K562 (cell line): Measurements from ENCODE around the gene SHLD1. TPM values are rescaled to one million over a fixed set of nuclear protein-coding genes. Genes with fewer than 3 reads are reported as not detected.

Source experiments
- ATAC-seq: fragments of 200-7000 bp; cut with Tn5 transposase; 3 replicates; pipeline ENCODE4 v1.9.1; 2020; ENCODE audit warnings: moderate library complexity
- BruUV-seq: library from RNA; stranded (reverse); fragments of 400-500 nt; replicated peaks from 2 replicates; lab custom pipeline; 2021; lab: Mats Ljungman, UMichigan
- CTCF ChIA-PET: fragments of 300-600 bp; formaldehyde crosslinking; extraction: SDS; loops from one replicate; lab custom pipeline; 2021; ENCODE audit warnings: low intra/inter-chr PET ratio; lab: Yijun Ruan, JAX
- POLR2A ChIA-PET: fragments of 300-600, 350-650 bp; sonication (Branson Sonifier 250); formaldehyde crosslinking; extraction: SDS; loops from one replicate; lab custom pipeline; 2021; ENCODE audit warnings: antibody characterized with exemption, inconsistent platforms; lab: Yijun Ruan, JAX
- DNase-seq, 4 experiments: peaks; one replicate each; pipeline versions ENCODE4 v3.0.0 to v3.0.0-alpha.2; 2011 to 2018; ENCODE audit warnings: low spot score in 3 of 4, mixed read lengths in 3 of 4; ENCODE audit errors: extremely low read depth in 1 of 4
- FAIRE-seq: peaks from 2 replicates; lab custom pipeline; 2011; peaks lifted over from hg19 to GRCh38; lab: Jason Lieb, UNC
- H2AFZ ChIP-seq: 2 replicates; pipeline ENCODE4 v1.6.0; 2011; ENCODE audit warnings: low read depth, low read length, control low read depth, inconsistent platforms
- H3K27ac ChIP-seq: fragments of 200-600 bp; 3 replicates; pipeline ENCODE4 v1.8.0; 2011; ENCODE audit warnings: low read depth, mild to moderate bottlenecking, control low read depth, inconsistent platforms, low read length, moderate library complexity, mixed read lengths; ENCODE audit errors: extremely low read depth
- H3K27me3 ChIP-seq, 2 experiments: fragments of 300-600 bp in 1 of 2; 2 replicates in 1 of 2; 3 replicates in 1 of 2; pipeline versions ENCODE4 v1.6.0 to v1.8.0; 2011; ENCODE audit warnings: inconsistent platforms in 2 of 2, low read length in 2 of 2, mild to moderate bottlenecking in 1 of 2, mixed read lengths in 1 of 2, moderate library complexity in 1 of 2; ENCODE audit not compliant: control insufficient read depth in 2 of 2, insufficient read depth in 2 of 2
- H3K36me3 ChIP-seq: fragments of 300-600 bp; 3 replicates; pipeline ENCODE4 v1.8.0; 2011; ENCODE audit warnings: mild to moderate bottlenecking, low read length, inconsistent platforms; ENCODE audit not compliant: control insufficient read depth, insufficient read depth
- H3K4me1 ChIP-seq, 2 experiments: fragments of 200-600 bp in 1 of 2; replicated peaks in 1 of 2; 2 replicates in 1 of 2; 3 replicates in 1 of 2; pipeline versions ENCODE4 v1.5.1 to v1.8.0; 2011; ENCODE audit warnings: inconsistent platforms in 2 of 2, low read length in 2 of 2, mild to moderate bottlenecking in 1 of 2, mixed read lengths in 1 of 2, moderate library complexity in 1 of 2; ENCODE audit not compliant: control insufficient read depth in 2 of 2, insufficient read depth in 2 of 2
- H3K4me2 ChIP-seq: 2 replicates; pipeline ENCODE4 v1.6.1; 2011; ENCODE audit warnings: low read length, control low read depth, inconsistent platforms, mixed read lengths; ENCODE audit not compliant: insufficient read depth
- H3K4me3 ChIP-seq: fragments of 200-600 bp; sonication (generic), shearing (Covaris generic); 2 replicates; pipeline ENCODE4 v1.5.1; 2016; ENCODE audit warnings: control low read depth, inconsistent platforms
- H3K79me2 ChIP-seq: fragments of 200-600 bp; 3 replicates; pipeline ENCODE4 v1.8.0; 2011; ENCODE audit warnings: low read length, inconsistent platforms; ENCODE audit not compliant: control insufficient read depth, insufficient read depth
- H3K9ac ChIP-seq, 2 experiments: 2 replicates each; pipeline versions ENCODE4 v1.6.0 to v1.6.1; 2011; ENCODE audit warnings: low read depth in 2 of 2, low read length in 2 of 2, control low read depth in 1 of 2, inconsistent platforms in 1 of 2, mild to moderate bottlenecking in 1 of 2, mixed read lengths in 1 of 2; ENCODE audit not compliant: insufficient read depth in 1 of 2
- H3K9me1 ChIP-seq: one replicate; pipeline ENCODE4 v1.6.0; 2011; ENCODE audit warnings: inconsistent platforms, mild to moderate bottlenecking, low read length, moderate library complexity; ENCODE audit not compliant: control insufficient read depth, insufficient read depth
- H3K9me3 ChIP-seq: replicated peaks from 2 replicates; pipeline ENCODE4 v1.5.1; 2011; ENCODE audit warnings: low read depth, low read length, inconsistent platforms; ENCODE audit not compliant: control insufficient read depth, insufficient read depth
- H4K20me1 ChIP-seq: replicated peaks from 2 replicates; pipeline ENCODE4 v1.6.1; 2011; ENCODE audit warnings: low read length, inconsistent platforms, mixed read lengths; ENCODE audit not compliant: control insufficient read depth, insufficient read depth
- MYBL2 ChIP-seq, 2 experiments: fragments of 450-650 bp in 1 of 2; sonication (generic) in 1 of 2; formaldehyde crosslinking in 1 of 2; IDR thresholded peaks; 2 replicates each; pipeline versions ENCODE4 v1.6.1 to v1.8.1; 2017 to 2022; ENCODE audit warnings: borderline replicate concordance in 1 of 2, inconsistent platforms in 1 of 2, low read depth in 1 of 2, mild to moderate bottlenecking in 1 of 2, missing genetic modification reagents in 1 of 2, moderate library complexity in 1 of 2
- OTX1 ChIP-seq: fragments of 450-650 bp; formaldehyde crosslinking; IDR thresholded peaks from 2 replicates; pipeline ENCODE4 v1.4.0; 2022; ENCODE audit warnings: mild to moderate bottlenecking
- POLR2A ChIP-seq: fragments of 450-650 bp; conservative IDR thresholded peaks from 2 replicates; pipeline ENCODE4 v1.6.1; 2016
- POLR3G ChIP-seq: IDR thresholded peaks from 2 replicates; pipeline ENCODE4 v1.6.1; 2011; ENCODE audit not compliant: insufficient read length, insufficient replicate concordance; ENCODE audit errors: extremely low read depth
- SRSF9 ChIP-seq: fragments of 200-400 bp; formaldehyde crosslinking; IDR thresholded peaks from 2 replicates; pipeline ENCODE4 v1.6.1; 2017; ENCODE audit warnings: low read depth, low read length, borderline replicate concordance
- ZBTB7A ChIP-seq: IDR thresholded peaks from 2 replicates; pipeline ENCODE4 v1.6.1; 2011; ENCODE audit warnings: low read depth, mild to moderate bottlenecking, low read length, moderate library complexity, borderline replicate concordance; ENCODE audit not compliant: control insufficient read depth
- WGBS: fragments of 100-300 bp; shearing (Covaris generic); methylation state at CpG from one replicate; pipeline ENCODE4 v1.1.6; 2016; ENCODE audit warnings: low coverage, mixed read lengths; ENCODE audit not compliant: insufficient coverage; ENCODE audit errors: missing lambda C conversion rate; 5-methylcytosine and 5-hydroxymethylcytosine counted together
- in situ Hi-C: fragments of 300-500 bp; cut with MboI; formaldehyde crosslinking; loops from 4 replicates; pipeline ENCODE4 v1.15.0; 2018; ENCODE audit warnings: inconsistent platforms, mixed read lengths
- intact Hi-C: fragments of 100-400 bp; cut with micrococcal nuclease; formaldehyde crosslinking; loops from 2 replicates; pipeline ENCODE4 v1.14.2; 2022
- polyA plus RNA-seq, 8 experiments: library from polyadenylated mRNA; depleted of rRNA in 4 of 8; stranded (reverse) in 5 of 8; unstranded in 3 of 8; fragments of >200 nt; fragmentation: Nextera tagmentation in 2 of 8; fragmentation: Illumina TruSeq in 1 of 8; extraction: Ambion mirVana in 2 of 8; extraction: Trizol in 1 of 8; gene quantifications; 2 replicates each; pipeline versions ENCODE4 v1.2.1 to v1.2.3, GENCODE V29; 2011 to 2014; ENCODE audit warnings: inconsistent platforms in 1 of 8, missing spikeins in 1 of 8
- total RNA-seq, 7 experiments: library from RNA; depleted of rRNA in 6 of 7; stranded (reverse); fragments of >200 nt in 6 of 7; fragmentation: Illumina TruSeq in 2 of 7; extraction: Trizol in 2 of 7; gene quantifications; 2 replicates each; pipeline versions ENCODE4 v1.2.1 to v1.2.3, GENCODE V29; 2011 to 2021; ENCODE audit warnings: low replicate concordance in 1 of 7

Gene SHLD1
- total and polyA plus RNA-seq, 9 of the 15 experiments (the other 6 are each of a cell fraction or from before 2014, with no cell fraction given), result 3.7 to 21.6 (median 8.2) TPM

DNA sequence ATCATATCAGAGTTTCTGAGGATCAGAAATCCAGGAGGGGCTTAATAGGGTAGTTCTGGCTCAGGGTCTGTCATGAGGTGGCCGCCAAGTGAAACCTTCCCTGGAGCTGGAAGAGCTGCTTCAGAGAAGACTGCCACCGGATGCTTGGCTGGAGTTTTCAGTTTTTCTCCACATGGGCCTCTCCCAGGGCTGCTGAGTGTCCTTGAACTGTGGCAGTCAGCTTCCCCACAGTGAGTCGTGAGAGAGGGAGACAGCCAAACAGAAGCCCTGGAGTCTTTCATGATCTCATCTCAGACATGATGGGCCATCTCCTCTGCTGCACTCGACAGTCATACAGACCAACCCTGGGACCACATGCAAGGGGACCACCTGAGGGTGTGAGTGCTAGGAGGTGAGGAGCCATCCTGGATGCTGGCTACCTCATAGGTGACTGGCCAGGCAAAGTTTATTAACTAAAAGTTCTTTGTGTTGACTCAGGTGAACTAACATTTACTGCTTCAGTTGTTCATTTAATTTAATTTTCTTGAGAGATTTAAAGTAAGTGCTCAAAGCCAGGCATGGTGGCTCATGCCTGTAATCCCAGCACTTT lies 71.5 kb downstream of the SHLD1 start:
- H3K9me3 ChIP-seq, result no peaks in the 10 kb centered on the region
- DNase-seq (no peak), ATAC-seq (peak; percentile 39), FAIRE-seq (no peak)
- H4K20me1 ChIP-seq, result no peaks in the 10 kb centered on the region
- intact Hi-C loops (no loop called here), in situ Hi-C loops (no loop called here)
- TF ChIP-seq MYBL2 (IDR thresholded peaks at IDR 0.05; ENCODE audit: low read depth) (no peak), MYBL2 (CRISPR knock-in tag; IDR thresholded peaks at IDR 0.05; ENCODE audit: borderline replicate concordance) (0 out of 2 replicates have a peak, but pooled peaks have one; percentile 45), POLR3G (no peak), ZBTB7A (no peak), SRSF9 (no peak), POLR2A (no peak), OTX1 (CRISPR knock-in tag) (no peak)
- H2AFZ ChIP-seq, result no peak overlapping the region
- H3K9ac ChIP-seq, result 0 out of 4 replicates have a peak overlapping the region, but pooled peaks of 1 of the 2 experiments have one; percentile 2
- ChIA-PET POLR2A (interaction anchor here (0.7 kb wide), 1 partner anchor 348 kb away, joined by 3 read pairs; no protein-coding TSS in a partner anchor), CTCF (no interaction called here)
- no peaks in the 10 kb centered on the region for H3K36me3 ChIP-seq
- no peaks in the 10 kb centered on the region for H3K79me2 ChIP-seq
- no peak overlapping the region for H3K4me3 ChIP-seq
- H3K4me2 ChIP-seq, result no peak overlapping the region
- H3K27ac ChIP-seq, result no peak overlapping the region; the same call in 2 of the 3 replicates
- no peaks in the 10 kb centered on the region for H3K27me3 ChIP-seq
- peaks cover 0 to 8% of the 10 kb centered on the region in 2 experiments; a peak in 3 of 5 replicates for H3K4me1 ChIP-seq
- no peaks in the 10 kb centered on the region for H3K9me1 ChIP-seq
- BruUV-seq, result no TSS peak
- WGBS, result 34% methylated on average over 3 of the region's 4 CpGs
